GM19397 (cell line): ENCODE data around the gene LRMDA.
A peak's percentile ranks its signal among the peaks of the same experiment; 100 is the strongest.

Source experiments
- ATAC-seq: cut with Tn5 transposase; IDR thresholded peaks from one replicate; pipeline ENCODE4 v1.9.1; 2021; ENCODE audit warnings: mild to moderate bottlenecking, moderate library complexity; ENCODE audit not compliant: unreplicated experiment

Gene LRMDA

GRCh38 chr10:75884808-75885207, 453.4 kb downstream of the LRMDA start:
- no peak for ATAC-seq

- no peak for ATAC-seq
Observed at GRCh38 chr10:75887369-75887768, 455.9 kb downstream of the LRMDA start.

- no peak for ATAC-seq
Observed at GRCh38 chr10:75887992-75888680, 456.7 kb downstream of the LRMDA start.

GRCh38 chr10:75889051-75889450, 457.6 kb downstream of the LRMDA start:
- ATAC-seq = no peak

- ATAC-seq = no peak
Observed at GRCh38 chr10:75894761-75895160, 463.3 kb downstream of the LRMDA start.

GRCh38 chr10:75895259-75895658, 463.8 kb downstream of the LRMDA start:
- ATAC-seq = no peak

- ATAC-seq = no peak
Observed at GRCh38 chr10:75899816-75900390, 468.5 kb downstream of the LRMDA start.

- no peak for ATAC-seq
Observed at GRCh38 chr10:75902816-75903215, 471.4 kb downstream of the LRMDA start.

- no peak for ATAC-seq
Observed at GRCh38 chr10:75904499-75905283, 473.3 kb downstream of the LRMDA start.

GRCh38 chr10:75905490-75905889, 474.1 kb downstream of the LRMDA start:
- ATAC-seq = no peak

GRCh38 chr10:75910032-75910431, 478.6 kb downstream of the LRMDA start:
- ATAC-seq = no peak

GRCh38 chr10:75911426-75911825, 480.0 kb downstream of the LRMDA start:
- ATAC-seq = no peak

GRCh38 chr10:75916906-75917305, 485.5 kb downstream of the LRMDA start:
- ATAC-seq = no peak

- no peak for ATAC-seq
Observed at GRCh38 chr10:75919913-75920312, 488.5 kb downstream of the LRMDA start.

GRCh38 chr10:75922435-75922834, 491.0 kb downstream of the LRMDA start:
- no peak for ATAC-seq

GRCh38 chr10:75924309-75924902, 493.0 kb downstream of the LRMDA start:
- no peak for ATAC-seq

GRCh38 chr10:75925999-75926398, 494.6 kb downstream of the LRMDA start:
- no peak for ATAC-seq

- ATAC-seq = no peak
Observed at GRCh38 chr10:75926763-75927162, 495.3 kb downstream of the LRMDA start.

- no peak for ATAC-seq
Observed at GRCh38 chr10:75928231-75928630, 496.8 kb downstream of the LRMDA start.

GRCh38 chr10:75929630-75930161, 498.3 kb downstream of the LRMDA start:
- no peak for ATAC-seq

GRCh38 chr10:75932921-75933320, 501.5 kb downstream of the LRMDA start:
- ATAC-seq = peak; percentile 84
